H1 (cell line): Measurements from ENCODE around the gene DLST.

ENCODE experiments used
- ATF2 ChIP-seq: IDR thresholded peaks from 2 replicates; pipeline ENCODE4 v1.6.1; 2012; ENCODE audit warnings: low read length, inconsistent platforms
- BACH1 ChIP-seq: IDR thresholded peaks from 2 replicates; pipeline ENCODE4 v1.6.1; 2012; ENCODE audit warnings: low read length, improper control_type of control experiment
- CEBPB ChIP-seq: IDR thresholded peaks from 2 replicates; pipeline ENCODE4 v1.6.1; 2012; ENCODE audit warnings: low read depth, low read length
- CTCF ChIP-seq, 3 experiments: IDR thresholded peaks; 1 replicate in 2 of 3; 2 replicates in 1 of 3; pipeline versions ENCODE4 v1.5.1 to v1.6.1; 2011; ENCODE audit warnings: low read length in 3 of 3, mild to moderate bottlenecking in 3 of 3, inconsistent platforms in 2 of 3, low read depth in 1 of 3, moderate library complexity in 1 of 3; ENCODE audit not compliant: insufficient read depth in 1 of 3; ENCODE audit errors: control extremely low read depth in 1 of 3
- EZH2 ChIP-seq: fragments of 200-600 bp; sonication (generic); IDR thresholded peaks from 2 replicates; pipeline ENCODE4 v1.7.1; 2012; ENCODE audit warnings: low read depth, mild to moderate bottlenecking, moderate library complexity, low read length, inconsistent platforms; ENCODE audit not compliant: severe bottlenecking
- GTF2F1 ChIP-seq: IDR thresholded peaks from 2 replicates; pipeline ENCODE4 v1.6.1; 2012; ENCODE audit warnings: low read depth, low read length, improper control_type of control experiment, borderline replicate concordance
- POLR2A ChIP-seq, 2 experiments: IDR thresholded peaks; 1 replicate in 1 of 2; 2 replicates in 1 of 2; pipeline ENCODE4 v1.6.1; 2011; ENCODE audit warnings: low read depth in 2 of 2, low read length in 2 of 2, mild to moderate bottlenecking in 2 of 2; ENCODE audit errors: control extremely low read depth in 1 of 2
- POLR2AphosphoS5 ChIP-seq: IDR thresholded peaks from 2 replicates; pipeline ENCODE4 v1.6.1; 2011; ENCODE audit warnings: low read depth, low read length
- USF2 ChIP-seq: IDR thresholded peaks from 2 replicates; pipeline ENCODE4 v1.6.1; 2011; ENCODE audit warnings: low read length, improper control_type of control experiment

- TF ChIP-seq EZH2 (no peak), GTF2F1 (no peak), BACH1 (no peak), USF2 (no peak), CTCF (IDR thresholded peaks at IDR 0.05; ENCODE audit: control extremely low read depth in 1 of 3, insufficient read depth in 1 of 3, low read depth in 1 of 3, low read length in 3 of 3) (no peak), POLR2AphosphoS5 (no peak), CEBPB (no peak), ATF2 (no peak), POLR2A (IDR thresholded peaks at IDR 0.05; ENCODE audit: control extremely low read depth in 1 of 2, low read depth in 2 of 2, low read length in 2 of 2) (no peak)
These were observed 46.9 kb upstream of the DLST start for GRCh38 chr14:74834692-74835392.
